Activated CD8-positive, alpha-beta T cell treated with anti-CD3 and anti-CD28 coated beads, Interleukin-2, amount 10 ng/mL, durations not matched to agents 7 days and 5 days (primary cell): ENCODE data around the gene MYMX. TPM values are rescaled to one million over a fixed set of nuclear protein-coding genes. Genes with fewer than 3 reads are reported as not detected.
A peak's percentile ranks its signal among the peaks of the same experiment; 100 is the strongest.

Experiments used
- ATAC-seq: fragments of 150-1000 bp; cut with Tn5 transposase; one replicate; pipeline ENCODE4 v1.10.0; 2021; ENCODE audit warnings: moderate library complexity
- CTCF ChIA-PET: fragments of 350-600 bp; sonication (Branson Sonifier 250); formaldehyde crosslinking; loops from one replicate; lab custom pipeline; 2021; ENCODE audit warnings: antibody characterized with exemption; lab: Charles Lee
- POLR2A ChIA-PET: fragments of 350-600 bp; sonication (Branson Sonifier 250); formaldehyde crosslinking; loops from one replicate; lab custom pipeline; 2021; ENCODE audit warnings: antibody characterized with exemption; lab: Charles Lee
- DNase-seq: peaks from one replicate; pipeline ENCODE4 v3.0.0-alpha.2; 2020
- H3K27ac Mint-ChIP-seq: one replicate; pipeline ENCODE4 v1.8.0; 2021; ENCODE audit warnings: mild to moderate bottlenecking, mixed read lengths
- H3K27me3 Mint-ChIP-seq: one replicate; pipeline ENCODE4 v1.8.0; 2021; ENCODE audit warnings: low read depth, mixed read lengths
- H3K36me3 Mint-ChIP-seq: one replicate; pipeline ENCODE4 v1.8.0; 2021; ENCODE audit warnings: low read depth, mixed read lengths
- H3K4me1 Mint-ChIP-seq: one replicate; pipeline ENCODE4 v1.8.0; 2021; ENCODE audit warnings: low read depth, mixed read lengths
- H3K4me3 Mint-ChIP-seq: one replicate; pipeline ENCODE4 v1.8.0; 2021; ENCODE audit warnings: mild to moderate bottlenecking, mixed read lengths
- H3K9me3 Mint-ChIP-seq: one replicate; pipeline ENCODE4 v1.8.0; 2022; ENCODE audit warnings: mixed read lengths; ENCODE audit not compliant: insufficient read depth
- total RNA-seq, 2 experiments: library from RNA; stranded (reverse); gene quantifications; one replicate each; pipeline ENCODE4 v1.2.3, GENCODE V29; 2021

MYMX gene
- total RNA-seq, 2 experiments from 2014 or later: not detected

DNA sequence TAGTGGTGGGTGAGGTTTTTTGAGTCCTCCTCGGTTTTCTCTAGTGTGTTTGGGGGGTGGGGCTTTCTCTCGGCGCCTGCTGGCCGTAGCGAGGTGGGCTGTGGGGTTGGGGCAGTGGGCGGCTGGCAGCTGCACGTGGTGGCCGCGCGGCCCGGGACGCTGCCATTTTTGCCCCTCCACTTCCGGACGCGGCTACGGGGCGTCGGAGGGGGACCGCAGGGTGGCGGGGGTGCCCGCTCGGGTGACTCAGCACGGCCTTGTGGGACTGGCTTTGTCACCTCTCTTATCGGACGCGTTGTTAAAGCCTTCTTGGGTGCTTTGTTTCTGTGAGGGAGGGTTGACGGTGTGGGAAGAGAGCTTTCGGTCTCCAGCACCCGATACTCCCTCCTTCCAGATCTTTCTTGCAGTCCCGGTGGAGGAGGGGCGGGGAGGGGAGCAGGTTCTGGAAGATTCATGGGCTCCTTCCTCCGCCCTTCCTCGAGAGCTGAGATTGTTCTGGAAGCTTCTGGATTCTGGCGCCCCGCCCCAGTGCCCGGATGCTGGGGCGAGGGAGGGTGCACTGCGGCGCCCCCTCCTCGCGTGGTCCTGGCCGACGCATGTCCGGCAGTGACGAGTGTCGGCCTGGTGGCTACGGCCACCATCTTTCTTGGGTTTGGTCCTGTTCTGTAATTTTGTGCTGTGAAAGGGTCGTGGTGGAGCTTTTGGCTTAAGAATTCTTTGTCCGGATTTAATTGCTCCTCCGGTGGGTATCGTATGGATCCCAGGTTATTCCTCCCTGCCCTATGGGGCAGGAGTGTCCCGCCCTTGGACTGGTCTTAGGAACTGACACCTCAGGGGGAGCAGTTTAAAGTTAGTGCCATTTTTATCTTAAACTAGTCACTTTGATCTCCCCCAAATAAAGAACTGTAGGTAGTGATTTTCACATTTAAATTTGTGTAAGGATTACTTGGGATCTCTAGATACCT lies 30.9 kb downstream of the MYMX start:
- CTCF ChIA-PET: interaction anchor here (1.3 to 8.1 kb wide), 9 partner anchors 7 to 75 kb away, joined by 3 to 75 read pairs (median 8); partner anchors contain the start of gene SLC35B2
- peaks cover 49% of the 10 kb centered on the region for H3K4me1 Mint-ChIP-seq
- no peaks in the 10 kb centered on the region for H3K27me3 Mint-ChIP-seq
- H3K4me3 Mint-ChIP-seq: peak overlapping the region; percentile 98
- peaks cover 55% of the 10 kb centered on the region for H3K36me3 Mint-ChIP-seq
- DNase-seq: peak; percentile 87
- no peaks in the 10 kb centered on the region for H3K9me3 Mint-ChIP-seq
- peak overlapping the region; percentile 99 for H3K27ac Mint-ChIP-seq
- POLR2A ChIA-PET: interaction anchor here (0.5 to 4.4 kb wide), 26 partner anchors 8 to 1318 kb away, joined by 3 to 104 read pairs (median 4); partner anchors contain the start of genes CDC5L, CNPY3, GTPBP2 and NFKBIE
- ATAC-seq: peak; percentile 43

DNA sequence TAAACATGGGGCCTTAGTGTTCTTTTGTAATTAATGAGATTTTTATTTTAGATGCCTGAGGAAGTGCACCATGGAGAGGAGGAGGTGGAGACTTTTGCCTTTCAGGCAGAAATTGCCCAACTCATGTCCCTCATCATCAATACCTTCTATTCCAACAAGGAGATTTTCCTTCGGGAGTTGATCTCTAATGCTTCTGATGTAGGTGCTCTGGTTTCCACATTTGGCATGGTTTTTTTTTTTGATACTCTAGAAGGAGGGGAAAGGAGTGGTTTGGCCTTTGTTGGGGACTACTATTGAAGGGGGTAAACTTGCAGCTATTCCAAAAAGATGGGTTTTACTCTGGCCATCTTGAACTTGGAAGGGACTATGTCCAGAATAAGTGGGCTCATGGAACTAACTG lies 31.9 kb downstream of the MYMX start:
- peak overlapping the region; percentile 99 for H3K27ac Mint-ChIP-seq
- peak overlapping the region; percentile 98 for H3K4me3 Mint-ChIP-seq
- H3K4me1 Mint-ChIP-seq: peaks cover 57% of the 10 kb centered on the region

DNA sequence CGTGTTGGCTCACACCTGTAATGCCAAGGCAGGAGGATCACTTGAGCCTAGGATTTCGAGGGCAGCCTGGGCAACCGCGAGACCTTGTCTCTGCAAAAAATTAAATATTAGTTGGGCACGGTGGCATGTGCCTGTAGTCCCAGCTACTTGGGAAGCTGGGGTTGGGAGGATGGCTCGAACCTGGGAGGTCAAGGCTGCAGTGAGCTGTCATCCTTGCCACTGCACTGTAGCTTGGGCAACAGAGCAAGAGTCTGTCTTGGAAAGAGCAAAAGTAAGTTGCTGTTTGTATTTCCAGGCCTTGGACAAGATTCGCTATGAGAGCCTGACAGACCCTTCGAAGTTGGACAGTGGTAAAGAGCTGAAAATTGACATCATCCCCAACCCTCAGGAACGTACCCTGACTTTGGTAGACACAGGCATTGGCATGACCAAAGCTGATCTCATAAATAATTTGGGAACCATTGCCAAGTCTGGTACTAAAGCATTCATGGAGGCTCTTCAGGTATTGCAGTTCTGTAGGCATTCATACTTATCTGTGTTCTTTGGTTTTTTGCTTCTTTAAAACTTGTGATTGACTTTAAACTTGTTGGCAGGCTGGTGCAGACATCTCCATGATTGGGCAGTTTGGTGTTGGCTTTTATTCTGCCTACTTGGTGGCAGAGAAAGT lies 32.5 kb downstream of the MYMX start:
- H3K27ac Mint-ChIP-seq: peak overlapping the region; percentile 99
- H3K36me3 Mint-ChIP-seq: peaks cover 70% of the 10 kb centered on the region
- peak overlapping the region; percentile 98 for H3K4me3 Mint-ChIP-seq
- no peaks in the 10 kb centered on the region for H3K27me3 Mint-ChIP-seq
- POLR2A ChIA-PET: interaction anchor here (0.8 kb wide), 1 partner anchor 13 kb away, joined by 3 read pairs; no protein-coding TSS in a partner anchor
- peaks cover 62% of the 10 kb centered on the region for H3K4me1 Mint-ChIP-seq
- H3K9me3 Mint-ChIP-seq: no peaks in the 10 kb centered on the region
- ATAC-seq (no peak), DNase-seq (no peak)
- CTCF ChIA-PET: interaction anchor here (8.1 kb wide), 1 partner anchor 6 kb away, joined by 75 read pairs; the partner anchor contains the start of gene SLC35B2

More for the DNA sequence above, 31.9 kb downstream of the MYMX start:
- Mint-ChIP-seq H3K36me3 (peaks cover 64% of the 10 kb centered on the region), H3K27me3 (no peaks in the 10 kb centered on the region), H3K9me3 (no peaks in the 10 kb centered on the region)
- ChIA-PET POLR2A (interaction anchor here (1.1 to 4.4 kb wide), 5 partner anchors 7 to 120 kb away, joined by 3 to 104 read pairs (median 54); partner anchors contain the start of genes NFKBIE and SLC35B2), CTCF (interaction anchor here (2.3 to 8.1 kb wide), 2 partner anchors 6 to 20 kb away, joined by 9 to 75 read pairs; partner anchors contain the start of gene SLC35B2)
- ATAC-seq (no peak), DNase-seq (no peak)

DNA sequence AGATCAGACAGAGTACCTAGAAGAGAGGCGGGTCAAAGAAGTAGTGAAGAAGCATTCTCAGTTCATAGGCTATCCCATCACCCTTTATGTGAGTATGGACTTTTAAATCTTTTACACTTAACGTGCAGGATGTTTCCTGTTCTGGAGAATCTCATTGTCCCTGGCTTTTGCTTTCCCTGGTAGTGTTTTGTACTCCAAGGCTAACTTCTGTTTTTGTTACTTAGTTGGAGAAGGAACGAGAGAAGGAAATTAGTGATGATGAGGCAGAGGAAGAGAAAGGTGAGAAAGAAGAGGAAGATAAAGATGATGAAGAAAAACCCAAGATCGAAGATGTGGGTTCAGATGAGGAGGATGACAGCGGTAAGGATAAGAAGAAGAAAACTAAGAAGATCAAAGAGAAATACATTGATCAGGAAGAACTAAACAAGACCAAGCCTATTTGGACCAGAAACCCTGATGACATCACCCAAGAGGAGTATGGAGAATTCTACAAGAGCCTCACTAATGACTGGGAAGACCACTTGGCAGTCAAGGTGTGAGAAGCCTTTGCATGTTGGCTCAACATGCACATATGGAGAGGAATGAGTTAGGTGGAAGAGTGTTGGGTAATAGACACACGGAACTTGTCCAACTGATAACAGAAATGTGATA lies 33.5 kb downstream of the MYMX start:
- ChIA-PET CTCF (no interaction called here), POLR2A (interaction anchor here (1.3 kb wide), 1 partner anchor 12 kb away, joined by 4 read pairs; no protein-coding TSS in a partner anchor)
- no peak for ATAC-seq
- Mint-ChIP-seq H3K9me3 (no peaks in the 10 kb centered on the region), H3K4me3 (peak overlapping the region; percentile 98), H3K27ac (peak overlapping the region; percentile 6), H3K27me3 (no peaks in the 10 kb centered on the region), H3K36me3 (peaks cover 78% of the 10 kb centered on the region), H3K4me1 (peaks cover 68% of the 10 kb centered on the region)
- DNase-seq: no peak

DNA sequence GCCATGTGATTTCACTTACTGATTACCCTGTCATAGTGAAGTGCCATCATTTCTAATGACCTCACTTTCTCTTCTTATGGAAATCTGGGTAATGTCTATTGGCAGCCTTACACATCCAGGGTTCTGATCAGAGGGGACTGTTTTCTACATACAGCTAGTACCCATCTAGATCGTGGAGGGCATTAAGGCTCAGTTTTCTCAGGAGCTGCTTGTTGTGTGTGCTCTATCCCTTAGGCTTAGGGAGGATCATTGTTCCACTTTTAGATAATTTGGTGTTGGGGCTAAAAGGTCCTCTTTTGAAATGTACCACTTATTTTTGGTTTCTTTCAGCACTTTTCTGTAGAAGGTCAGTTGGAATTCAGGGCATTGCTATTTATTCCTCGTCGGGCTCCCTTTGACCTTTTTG lies 34.0 kb downstream of the MYMX start:
- peaks cover 83% of the 10 kb centered on the region for H3K36me3 Mint-ChIP-seq
- DNase-seq: no peak
- POLR2A ChIA-PET: interaction anchor here (1.3 kb wide), 1 partner anchor 11 kb away, joined by 4 read pairs; no protein-coding TSS in a partner anchor
- peaks cover 68% of the 10 kb centered on the region for H3K4me1 Mint-ChIP-seq
- ATAC-seq: no peak
- no peaks in the 10 kb centered on the region for H3K27me3 Mint-ChIP-seq
- CTCF ChIA-PET: interaction anchor here (1.1 to 1.5 kb wide), 2 partner anchors 28 to 153 kb away, joined by 5 read pairs; partner anchors contain the start of gene SLC29A1
- H3K4me3 Mint-ChIP-seq: no peak overlapping the region
- no peak overlapping the region for H3K27ac Mint-ChIP-seq
- H3K9me3 Mint-ChIP-seq: no peaks in the 10 kb centered on the region

DNA sequence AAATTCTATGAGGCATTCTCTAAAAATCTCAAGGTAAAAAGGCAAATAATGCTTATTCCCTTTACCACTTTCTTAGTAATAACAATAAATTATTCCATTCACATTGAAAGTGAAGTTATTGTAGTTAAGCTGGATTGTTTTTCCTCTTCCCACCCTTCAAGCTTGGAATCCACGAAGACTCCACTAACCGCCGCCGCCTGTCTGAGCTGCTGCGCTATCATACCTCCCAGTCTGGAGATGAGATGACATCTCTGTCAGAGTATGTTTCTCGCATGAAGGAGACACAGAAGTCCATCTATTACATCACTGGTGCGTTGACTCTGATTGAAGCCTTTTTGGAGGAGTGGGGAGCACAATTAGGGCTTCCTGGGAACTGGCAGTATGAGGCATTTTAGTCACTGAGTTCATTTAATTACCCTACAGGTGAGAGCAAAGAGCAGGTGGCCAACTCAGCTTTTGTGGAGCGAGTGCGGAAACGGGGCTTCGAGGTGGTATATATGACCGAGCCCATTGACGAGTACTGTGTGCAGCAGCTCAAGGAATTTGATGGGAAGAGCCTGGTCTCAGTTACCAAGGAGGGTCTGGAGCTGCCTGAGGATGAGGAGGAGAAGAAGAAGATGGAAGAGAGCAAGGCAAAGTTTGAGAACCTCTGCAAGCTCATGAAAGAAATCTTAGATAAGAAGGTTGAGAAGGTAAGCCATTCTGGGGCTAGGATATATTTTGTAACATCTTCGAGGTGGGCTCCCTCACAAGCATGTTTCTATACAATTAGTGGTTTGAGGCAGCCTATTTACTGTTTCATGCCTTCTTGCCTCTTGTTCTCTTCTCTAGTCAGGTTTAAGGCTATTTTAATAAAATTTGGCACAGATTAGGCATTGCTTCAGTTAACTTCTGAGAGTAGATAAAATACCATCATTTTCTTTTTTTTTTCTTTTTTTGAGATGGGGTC lies 35.1 kb downstream of the MYMX start:
- H3K9me3 Mint-ChIP-seq: no peaks in the 10 kb centered on the region
- POLR2A ChIA-PET: interaction anchor here (0.6 to 1.3 kb wide), 3 partner anchors 10 to 137 kb away, joined by 3 to 4 read pairs (median 3); no protein-coding TSS in a partner anchor
- ATAC-seq (no peak), DNase-seq (no peak)
- H3K4me3 Mint-ChIP-seq: no peak overlapping the region
- peaks cover 87% of the 10 kb centered on the region for H3K36me3 Mint-ChIP-seq
- no peaks in the 10 kb centered on the region for H3K27me3 Mint-ChIP-seq
- CTCF ChIA-PET: interaction anchor here (1.0 to 5.8 kb wide), 4 partner anchors 7 to 155 kb away, joined by 3 to 75 read pairs (median 5); partner anchors contain the start of genes HSP90AB1 and SLC29A1
- H3K4me1 Mint-ChIP-seq: peaks cover 75% of the 10 kb centered on the region
- peak overlapping the region; percentile 13 for H3K27ac Mint-ChIP-seq

DNA sequence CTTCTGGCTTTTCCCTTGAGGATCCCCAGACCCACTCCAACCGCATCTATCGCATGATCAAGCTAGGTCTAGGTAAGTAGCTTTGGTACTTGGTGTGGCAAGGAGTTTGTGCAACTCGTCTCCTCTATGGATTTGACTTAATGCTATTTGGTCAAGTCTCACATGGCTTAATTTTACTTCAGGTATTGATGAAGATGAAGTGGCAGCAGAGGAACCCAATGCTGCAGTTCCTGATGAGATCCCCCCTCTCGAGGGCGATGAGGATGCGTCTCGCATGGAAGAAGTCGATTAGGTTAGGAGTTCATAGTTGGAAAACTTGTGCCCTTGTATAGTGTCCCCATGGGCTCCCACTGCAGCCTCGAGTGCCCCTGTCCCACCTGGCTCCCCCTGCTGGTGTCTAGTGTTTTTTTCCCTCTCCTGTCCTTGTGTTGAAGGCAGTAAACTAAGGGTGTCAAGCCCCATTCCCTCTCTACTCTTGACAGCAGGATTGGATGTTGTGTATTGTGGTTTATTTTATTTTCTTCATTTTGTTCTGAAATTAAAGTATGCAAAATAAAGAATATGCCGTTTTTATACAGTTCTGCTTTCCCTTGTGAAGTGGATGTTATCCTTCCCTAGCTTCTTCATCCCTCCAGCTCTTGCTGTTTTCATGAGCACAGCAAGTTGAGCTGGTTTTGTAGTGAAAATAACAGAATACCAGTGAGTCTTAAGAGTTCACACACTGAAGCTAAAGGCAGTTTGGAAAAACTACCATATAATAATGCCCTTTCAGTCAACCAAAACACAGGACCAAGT lies 36.8 kb downstream of the MYMX start:
- Mint-ChIP-seq H3K36me3 (peaks cover 82% of the 10 kb centered on the region), H3K27me3 (no peaks in the 10 kb centered on the region), H3K4me3 (no peak overlapping the region), H3K9me3 (no peaks in the 10 kb centered on the region), H3K27ac (peak overlapping the region; percentile 48), H3K4me1 (peaks cover 82% of the 10 kb centered on the region)
- POLR2A ChIA-PET: interaction anchor here (0.5 to 1.4 kb wide), 3 partner anchors 9 to 15 kb away, joined by 3 to 4 read pairs (median 3); no protein-coding TSS in a partner anchor
- peak; percentile 77 for DNase-seq
- CTCF ChIA-PET: interaction anchor here (0.7 to 5.8 kb wide), 12 partner anchors 8 to 606 kb away, joined by 3 to 75 read pairs (median 4); partner anchors contain the start of genes AARS2 and HSP90AB1
- no peak for ATAC-seq

DNA sequence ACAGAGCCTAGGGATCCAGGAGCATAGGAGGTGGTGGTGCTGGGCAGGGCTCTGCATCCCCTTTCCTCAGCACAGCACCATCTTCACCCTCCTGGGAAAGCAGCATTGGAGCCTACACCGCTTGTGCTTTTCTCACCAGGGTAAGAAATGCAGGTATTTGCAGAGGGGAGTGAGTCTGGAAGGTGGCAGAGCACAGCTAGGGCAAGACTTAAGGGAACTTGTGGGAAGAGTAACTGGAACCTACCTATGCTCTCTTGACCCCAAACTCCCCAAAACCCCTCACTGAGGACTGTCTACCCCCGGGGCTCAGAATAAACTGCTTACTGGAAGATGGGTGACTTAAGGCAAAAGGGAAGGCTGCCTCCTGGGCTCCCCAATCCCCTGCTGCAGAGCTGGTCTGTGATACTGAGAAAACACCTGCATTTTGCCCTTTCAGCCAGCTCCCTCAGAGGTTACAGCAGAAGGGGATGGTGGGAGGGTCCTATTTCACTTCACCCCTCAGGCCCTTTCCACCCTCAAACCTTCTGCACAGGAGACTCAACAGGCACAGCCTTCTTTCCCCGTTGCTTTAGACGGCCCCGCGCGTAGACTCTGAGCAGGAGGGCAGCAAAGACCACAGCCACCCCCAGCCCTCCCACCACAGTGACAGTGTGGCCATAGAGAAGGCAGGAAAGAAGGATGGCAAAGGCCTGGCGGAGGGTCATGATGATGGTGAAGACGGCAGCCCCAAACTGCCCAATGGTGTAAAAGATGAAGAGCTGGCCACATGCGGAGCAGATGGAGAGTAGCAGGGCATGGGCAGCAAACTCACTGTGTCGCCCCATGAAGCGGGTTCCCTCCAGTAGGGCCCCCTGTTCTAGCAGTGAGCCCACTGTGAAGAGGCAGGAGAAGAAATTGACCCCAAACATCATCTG lies 37.7 kb downstream of the MYMX start:
- no peak overlapping the region for H3K4me3 Mint-ChIP-seq
- CTCF ChIA-PET: interaction anchor here (0.7 to 5.8 kb wide), 15 partner anchors 8 to 606 kb away, joined by 3 to 75 read pairs (median 4); partner anchors contain the start of genes AARS2 and HSP90AB1
- no peaks in the 10 kb centered on the region for H3K9me3 Mint-ChIP-seq

More for the DNA sequence above, 37.7 kb downstream of the MYMX start:
- H3K4me1 Mint-ChIP-seq: peaks cover 75% of the 10 kb centered on the region
- no peaks in the 10 kb centered on the region for H3K27me3 Mint-ChIP-seq
- ATAC-seq (no peak), DNase-seq (no peak)
- peaks cover 76% of the 10 kb centered on the region for H3K36me3 Mint-ChIP-seq
- POLR2A ChIA-PET: interaction anchor here (0.5 to 3.7 kb wide), 4 partner anchors 8 to 16 kb away, joined by 3 to 104 read pairs (median 4); partner anchors contain the start of gene HSP90AB1
- peak overlapping the region; percentile 72 for H3K27ac Mint-ChIP-seq
